ENCODE measurements around the gene EGR4.

EGR4 gene

GRCh38 chr2:73293534-73294171 is at the start of gene EGR4:
Gene EGR4 (minus strand): TSS chr2:73293548. CDS start chr2:73293317, 231 bp downstream.
- DNase-seq (ENCODE audit: low read depth), result no peak

GRCh38 chr2:73341039-73341438 is 47.7 kb upstream of the EGR4 start:
- no peak for DNase-seq (ENCODE audit: low read depth)

- no peak for DNase-seq (ENCODE audit: low read depth)
Measured at GRCh38 chr2:73339201-73339600, 45.9 kb upstream of the EGR4 start.

GRCh38 chr2:73337828-73338227 is 44.5 kb upstream of the EGR4 start:
- no peak for DNase-seq (ENCODE audit: low read depth)

GRCh38 chr2:73334620-73335019 is 41.3 kb upstream of the EGR4 start:
- DNase-seq (ENCODE audit: low read depth), result no peak

- DNase-seq (ENCODE audit: low read depth), result no peak
Measured at GRCh38 chr2:73334045-73334444, 40.7 kb upstream of the EGR4 start.

GRCh38 chr2:73333564-73333963 is 40.2 kb upstream of the EGR4 start:
- no peak for DNase-seq (ENCODE audit: low read depth)

- no peak for DNase-seq (ENCODE audit: low read depth)
Measured at GRCh38 chr2:73324126-73324725, 30.9 kb upstream of the EGR4 start.

GRCh38 chr2:73323551-73323950 is 30.2 kb upstream of the EGR4 start:
- DNase-seq (ENCODE audit: low read depth), result no peak

- DNase-seq (ENCODE audit: low read depth), result no peak
Measured at GRCh38 chr2:73314441-73314840, 21.1 kb upstream of the EGR4 start.

- no peak for DNase-seq (ENCODE audit: low read depth)
Measured at GRCh38 chr2:73307720-73308119, 14.4 kb upstream of the EGR4 start.

GRCh38 chr2:73301636-73302035 is 8.3 kb upstream of the EGR4 start:
- DNase-seq (ENCODE audit: low read depth), result no peak

- no peak for DNase-seq (ENCODE audit: low read depth)
Measured at GRCh38 chr2:73300926-73301325, 7.6 kb upstream of the EGR4 start.

GRCh38 chr2:73297586-73297985 is 4.2 kb upstream of the EGR4 start:
- DNase-seq (ENCODE audit: low read depth), result no peak

- DNase-seq (ENCODE audit: low read depth), result no peak
Measured at GRCh38 chr2:73297151-73297559, 3.8 kb upstream of the EGR4 start.

- no peak for DNase-seq (ENCODE audit: low read depth)
Measured at GRCh38 chr2:73295751-73296400, 2.5 kb upstream of the EGR4 start.

- DNase-seq (ENCODE audit: low read depth), result no peak
Measured at GRCh38 chr2:73294239-73294638, 891 bp upstream of the EGR4 start.

GRCh38 chr2:73292906-73293533 is 328 bp downstream of the EGR4 start:
- no peak for DNase-seq (ENCODE audit: low read depth)

- DNase-seq (ENCODE audit: low read depth), result no peak
Measured at GRCh38 chr2:73292316-73292905, 937 bp downstream of the EGR4 start.

GRCh38 chr2:73291461-73292315 is 1.7 kb downstream of the EGR4 start:
- no peak for DNase-seq (ENCODE audit: low read depth)

GRCh38 chr2:73291093-73291460 is 2.3 kb downstream of the EGR4 start:
- no peak for DNase-seq (ENCODE audit: low read depth)
